Muscle of arm (tissue), 12 donors: Measurements from ENCODE around the gene RRBP1. TPM values are rescaled to one million over a fixed set of nuclear protein-coding genes. Genes with fewer than 3 reads are reported as not detected.

Source experiments
- DNase-seq: peaks from one replicate; pipeline ENCODE4 v3.0.0-alpha.2; 2013
- polyA plus RNA-seq, 12 donors: library from polyadenylated mRNA; unstranded; fragments of 120-200 nt; gene quantifications; one replicate each; pipeline ENCODE4 v1.2.1, GENCODE V29; 2013; ENCODE audit not compliant: insufficient read length in 12 of 12

The RRBP1 gene
- polyA plus RNA-seq, 12 donors: 96.1 to 186 (median 114) TPM; not detected in 1

GRCh38 chr20:17624070-17624469 is 58.0 kb downstream of the RRBP1 start:
- DNase-seq: no peak

GRCh38 chr20:17622851-17623508 is 59.1 kb downstream of the RRBP1 start:
- no peak for DNase-seq

DNA sequence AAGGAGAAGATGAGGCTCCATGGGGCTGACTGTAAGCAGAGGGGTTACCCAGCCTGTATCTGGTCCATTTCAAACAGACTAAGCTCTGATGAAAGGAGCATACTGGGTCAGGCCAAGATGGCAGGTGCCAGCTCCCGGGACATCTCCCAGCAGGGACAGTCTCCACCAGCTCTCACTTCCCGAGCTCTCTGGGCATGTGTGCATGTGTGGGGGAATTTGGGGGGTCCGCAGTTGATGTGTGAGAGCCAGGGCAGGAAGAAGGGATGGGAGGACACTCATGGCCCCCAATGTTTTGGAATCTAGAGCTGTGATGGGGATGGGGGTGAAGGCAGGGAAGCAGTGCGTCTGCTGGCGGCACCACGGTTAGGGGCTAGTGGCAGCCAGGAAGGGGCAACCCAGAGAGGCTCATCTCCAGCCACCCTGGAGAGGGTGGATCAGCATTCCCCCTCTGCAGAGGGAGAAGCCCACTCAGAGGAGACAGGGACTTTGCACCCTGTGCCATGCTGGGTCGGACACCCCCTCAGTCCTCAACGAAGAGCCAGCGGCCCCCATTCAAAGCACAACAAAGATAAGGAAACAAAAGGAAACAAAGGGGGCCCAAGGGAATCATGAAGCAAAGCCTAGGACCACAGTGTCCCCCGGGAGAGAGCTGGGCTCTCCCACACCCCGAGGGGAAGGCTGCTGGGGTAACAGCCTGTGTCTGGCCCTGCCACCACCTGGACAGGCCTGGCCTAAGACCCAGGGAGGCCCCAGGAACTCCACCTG is 59.8 kb downstream of the RRBP1 start:
- DNase-seq: no peak

GRCh38 chr20:17621229-17621968 is 60.6 kb downstream of the RRBP1 start:
- DNase-seq: no peak

- no peak for DNase-seq
Measured at GRCh38 chr20:17620371-17621228, 61.4 kb downstream of the RRBP1 start.

- DNase-seq: no peak
Measured at GRCh38 chr20:17619351-17620093, 62.5 kb downstream of the RRBP1 start.

DNA sequence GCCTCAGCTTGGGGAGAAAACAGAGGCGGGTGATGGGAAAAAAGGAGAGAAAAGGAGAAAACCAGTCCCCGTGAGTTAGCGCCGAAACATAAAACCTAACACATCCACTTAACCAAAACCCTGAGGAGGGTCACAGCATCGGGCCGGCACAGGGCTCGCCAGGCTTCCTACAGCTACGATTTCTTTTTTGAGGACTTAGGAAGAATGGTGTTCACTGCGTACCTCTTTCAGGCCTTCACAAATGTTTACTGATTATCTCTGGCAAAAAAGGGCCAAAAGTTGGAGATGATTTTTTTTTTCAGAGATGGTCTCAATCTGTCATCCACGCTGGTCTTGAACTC is 63.4 kb downstream of the RRBP1 start:
- no peak for DNase-seq

DNA sequence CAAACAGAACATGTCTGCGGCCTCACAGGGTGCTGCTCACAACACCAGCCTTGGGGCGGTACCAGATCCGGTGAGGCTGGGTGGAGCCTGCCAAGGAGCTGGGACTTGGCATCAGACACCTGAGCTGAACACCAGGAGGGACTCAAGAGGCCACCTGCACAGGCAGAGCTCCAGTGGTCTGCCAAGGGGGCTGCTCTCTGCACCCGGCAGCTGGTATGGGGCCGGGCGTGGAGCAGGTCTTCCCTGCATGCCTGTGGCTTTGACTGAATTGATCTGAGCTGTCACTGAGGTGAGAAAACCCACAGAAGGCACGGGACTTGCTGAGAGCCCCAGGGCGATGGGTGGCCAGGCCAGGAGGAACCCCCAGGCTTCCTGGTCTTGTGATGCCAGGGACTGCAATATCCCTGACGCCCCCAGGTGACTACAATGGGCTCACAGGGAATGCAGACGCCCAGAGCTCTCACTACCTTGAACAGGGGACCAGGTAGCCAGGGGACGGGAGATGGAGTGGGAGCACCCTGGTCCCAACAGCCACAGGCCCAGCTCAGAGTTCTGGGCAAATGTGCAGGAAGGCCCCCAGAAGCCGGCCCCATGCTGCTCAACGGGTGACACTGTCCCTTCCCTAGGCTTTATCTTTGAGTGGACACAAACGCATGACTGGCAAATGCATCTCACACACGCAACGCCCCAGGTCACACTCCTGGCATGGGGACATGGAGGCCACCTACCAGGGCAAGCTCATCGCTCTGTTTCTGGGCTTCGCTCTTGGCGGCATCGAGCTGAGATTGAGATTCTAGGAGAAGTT is 64.0 kb downstream of the RRBP1 start:
- no peak for DNase-seq

GRCh38 chr20:17617212-17617867 is 64.7 kb downstream of the RRBP1 start:
- no peak for DNase-seq

- no peak for DNase-seq
Measured at GRCh38 chr20:17616480-17617211, 65.4 kb downstream of the RRBP1 start.

DNA sequence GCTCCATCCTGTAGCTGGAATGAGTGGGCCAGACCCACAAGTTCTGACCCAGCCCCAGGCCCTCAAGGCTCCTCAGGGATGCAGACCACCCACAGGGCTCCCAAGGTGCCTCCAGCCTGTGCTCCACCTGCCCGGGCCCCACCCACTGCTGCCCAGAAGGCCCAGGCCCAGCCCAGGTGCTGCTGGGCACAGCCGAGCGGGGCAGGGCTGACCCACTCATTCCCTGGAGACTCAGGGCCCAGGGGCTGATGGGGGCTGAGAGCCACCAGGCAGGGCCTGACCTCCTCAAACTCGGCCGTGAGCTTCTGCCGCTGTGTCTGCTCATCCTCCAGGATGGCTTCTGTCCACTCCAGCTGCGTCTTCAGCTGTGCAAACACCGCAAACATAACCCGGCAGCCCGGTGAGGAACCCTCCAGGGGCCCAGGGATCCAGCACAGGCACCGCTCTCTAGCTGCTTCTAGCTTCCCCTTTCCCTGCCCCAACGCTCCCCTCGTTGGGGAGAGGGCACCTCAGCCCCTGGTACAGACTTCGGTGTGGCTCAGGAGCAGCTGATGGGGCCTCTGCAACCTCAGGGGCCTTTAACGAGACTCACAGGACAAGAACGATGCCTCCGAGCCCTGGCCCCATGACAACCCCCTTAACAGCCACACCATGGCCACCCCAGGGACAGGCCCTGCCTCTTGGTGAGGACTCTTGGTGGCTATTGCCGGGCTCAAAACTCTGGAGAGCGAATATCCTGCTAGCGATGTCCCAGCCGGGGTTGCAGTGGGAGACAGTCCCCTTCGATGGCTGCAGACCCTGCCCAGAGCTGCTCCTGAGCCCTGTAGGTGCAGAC is 66.2 kb downstream of the RRBP1 start:
- no peak for DNase-seq

DNA sequence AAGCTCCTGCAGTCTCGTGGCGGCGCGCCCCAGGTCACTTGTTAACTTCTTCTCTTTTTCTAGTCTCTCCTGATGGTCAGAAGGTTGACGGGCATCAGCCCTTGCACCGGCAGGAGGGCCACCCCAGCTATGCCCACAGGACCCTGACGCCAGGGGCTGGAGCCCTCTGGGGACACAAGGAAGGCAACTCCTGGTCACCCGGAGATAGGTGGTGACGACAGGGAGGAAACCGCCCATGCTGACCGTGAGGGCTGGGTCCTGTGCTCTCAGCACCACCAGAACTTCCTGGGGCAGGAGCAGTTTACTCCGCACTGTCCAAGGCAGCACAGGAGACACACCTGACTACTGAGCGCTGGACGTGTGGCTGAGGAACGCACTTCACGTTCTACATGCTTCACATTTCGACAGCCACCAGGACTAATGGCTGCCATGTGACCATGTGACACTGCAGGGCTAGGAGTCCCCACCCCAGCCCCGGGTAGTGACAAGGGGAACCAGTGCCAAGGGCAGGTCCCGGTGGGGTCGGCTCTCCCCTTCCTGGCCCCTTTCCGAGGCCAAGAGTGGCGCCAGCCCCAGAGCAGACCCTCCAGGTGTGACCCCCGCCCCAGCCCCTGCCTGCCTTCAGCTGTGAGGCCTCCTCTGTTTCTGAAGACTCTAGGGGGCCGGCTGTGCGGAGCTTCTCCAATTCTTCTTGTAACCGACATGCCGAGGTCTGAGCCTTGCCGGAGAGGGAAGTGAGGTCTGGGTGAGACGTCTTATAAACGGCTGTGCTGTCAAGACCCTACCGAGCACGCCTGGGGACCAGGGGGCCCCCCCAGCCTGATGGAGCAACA is 67.0 kb downstream of the RRBP1 start:
- no peak for DNase-seq

GRCh38 chr20:17614176-17614811 is 67.7 kb downstream of the RRBP1 start:
- peak; percentile 79 for DNase-seq

DNA sequence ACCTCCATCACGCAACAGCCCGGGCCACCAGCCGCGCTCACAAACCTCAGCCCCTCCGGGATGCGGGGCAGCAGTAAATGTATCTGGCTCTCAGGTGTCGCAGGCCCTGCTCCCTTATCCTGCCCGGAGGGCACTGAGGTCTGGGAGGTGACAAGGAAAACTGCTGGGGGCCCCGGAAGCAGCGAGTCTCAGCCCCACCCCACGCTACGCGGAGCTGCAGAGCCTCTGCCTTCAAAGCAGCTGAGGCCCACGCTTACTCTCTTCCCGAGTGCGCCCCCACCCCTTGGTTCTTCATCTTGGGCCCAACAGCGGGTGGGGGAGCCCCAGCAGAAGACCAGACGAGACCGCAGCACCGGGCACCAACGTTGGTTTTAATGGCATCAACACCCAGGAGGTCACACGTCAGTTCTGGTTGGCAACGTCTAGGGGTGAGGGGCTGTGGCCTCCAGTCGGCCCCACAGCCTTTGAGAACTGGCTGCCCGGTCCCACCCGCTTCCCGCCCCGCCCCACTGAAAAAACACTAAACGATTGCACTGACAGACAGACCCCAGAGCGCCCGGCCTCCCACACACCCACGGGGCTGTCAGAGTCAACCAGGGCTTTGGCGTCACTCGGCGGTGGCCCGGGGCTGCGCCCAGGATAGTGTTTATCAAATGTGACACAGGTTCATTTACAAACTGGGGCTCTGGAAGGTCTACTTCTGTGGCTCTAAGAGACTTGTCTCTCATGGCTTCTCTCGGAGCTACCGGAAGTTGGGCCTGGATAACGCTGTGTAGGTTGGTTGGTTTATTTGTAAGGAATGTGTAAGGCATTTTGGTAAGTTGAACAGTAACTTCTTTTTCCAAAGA is 68.5 kb downstream of the RRBP1 start:
- DNase-seq: no peak

DNA sequence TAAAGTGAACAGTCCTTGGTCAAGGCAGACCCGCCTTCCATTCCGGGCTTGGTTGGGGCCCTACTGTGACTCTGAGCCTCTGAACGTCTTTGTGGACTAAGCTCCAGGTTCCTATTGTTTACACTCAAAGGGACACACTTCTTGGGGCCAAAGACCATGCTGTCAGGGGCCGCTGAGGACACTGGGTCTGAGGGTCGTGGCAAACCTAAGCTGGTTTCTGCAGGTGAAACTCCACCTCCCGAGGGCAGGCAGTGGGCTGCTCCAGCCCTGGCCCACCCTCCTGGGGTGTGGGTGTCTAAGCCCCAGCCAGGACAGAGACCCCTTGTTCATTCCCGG is 69.1 kb downstream of the RRBP1 start:
- DNase-seq: no peak
